ENCODE data around the gene VRK1. TPM values are rescaled to one million over a fixed set of nuclear protein-coding genes. Genes with fewer than 3 reads are reported as not detected.
A peak's percentile ranks its signal among the peaks of the same experiment; 100 is the strongest.

VRK1 gene
- polyA plus RNA-seq, 3 donors = 5.5 to 14.3 (median 13.2) TPM

GRCh38 chr14:96801931-96802330 is 4.7 kb downstream of the VRK1 start:
- Mint-ChIP-seq H3K4me3 (no peak overlapping the region), H3K27me3 (ENCODE audit: low read depth in 3 of 3) (no peaks in the 10 kb centered on the region), H3K27ac (no peak overlapping the region), H3K4me1 (peaks cover 35% of the 10 kb centered on the region), H3K36me3 (peaks cover 0 to 2% of the 10 kb centered on the region in 2 donors), H3K9me3 (no peaks in the 10 kb centered on the region)
- WGBS (ENCODE audit: insufficient coverage) = 100% methylated on average over 3 of the region's 5 CpGs
- Histone ChIP-seq H2AFZ (ENCODE audit: insufficient read depth, low read depth, low read length, poor library complexity, severe bottlenecking) (no peak overlapping the region), H3K4me2 (replicated peaks; ENCODE audit: extremely low read depth, low read length, poor library complexity, severe bottlenecking) (no peak overlapping the region), H3K9me3 (replicated peaks in 1 of 2; ENCODE audit: control insufficient read depth in 1 of 2, insufficient read depth in 1 of 2, low read length in 2 of 2) (no peaks in the 10 kb centered on the region), H3K4me1 (ENCODE audit: control insufficient read depth in 1 of 2, insufficient read depth in 2 of 2, low read length in 2 of 2) (peaks cover 8 to 24% of the 10 kb centered on the region in 2 donors), H3K9ac (ENCODE audit: insufficient read depth, low read length, poor library complexity, severe bottlenecking) (no peak overlapping the region), H3K27me3 (ENCODE audit: control insufficient read depth in 2 of 2, insufficient read depth in 2 of 2, low read length in 2 of 2) (no peaks in the 10 kb centered on the region), H3K27ac (ENCODE audit: low read depth in 1 of 2, low read length in 2 of 2) (no peak overlapping the region), H3K4me3 (replicated peaks in 1 of 3; ENCODE audit: low read depth in 2 of 3, low read length in 3 of 3) (no peak overlapping the region), H3K79me2 (ENCODE audit: insufficient read depth, low read length) (peaks cover 92% of the 10 kb centered on the region), H4K20me1 (ENCODE audit: insufficient read depth, low read length) (no peaks in the 10 kb centered on the region), H3K36me3 (replicated peaks in 1 of 2; ENCODE audit: control insufficient read depth in 1 of 2, insufficient read depth in 2 of 2, low read length in 2 of 2) (no peaks in the 10 kb centered on the region)
- intact Hi-C loops (cut with micrococcal nuclease) = no loop called here
- no peak for DNase-seq
- no peak for TF ChIP-seq CTCF (IDR thresholded peaks at IDR 0.05)

GRCh38 chr14:96802963-96803362 is 5.8 kb downstream of the VRK1 start:
- Histone ChIP-seq H3K4me3 (replicated peaks in 1 of 3; ENCODE audit: low read depth in 2 of 3, low read length in 3 of 3) (no peak overlapping the region), H3K9ac (ENCODE audit: insufficient read depth, low read length, poor library complexity, severe bottlenecking) (no peak overlapping the region), H3K9me3 (replicated peaks in 1 of 2; ENCODE audit: control insufficient read depth in 1 of 2, insufficient read depth in 1 of 2, low read length in 2 of 2) (no peaks in the 10 kb centered on the region), H4K20me1 (ENCODE audit: insufficient read depth, low read length) (no peaks in the 10 kb centered on the region), H2AFZ (ENCODE audit: insufficient read depth, low read depth, low read length, poor library complexity, severe bottlenecking) (no peak overlapping the region), H3K27ac (ENCODE audit: low read depth in 1 of 2, low read length in 2 of 2) (no peak overlapping the region), H3K4me2 (replicated peaks; ENCODE audit: extremely low read depth, low read length, poor library complexity, severe bottlenecking) (no peak overlapping the region), H3K36me3 (replicated peaks in 1 of 2; ENCODE audit: control insufficient read depth in 1 of 2, insufficient read depth in 2 of 2, low read length in 2 of 2) (no peaks in the 10 kb centered on the region), H3K27me3 (ENCODE audit: control insufficient read depth in 2 of 2, insufficient read depth in 2 of 2, low read length in 2 of 2) (no peaks in the 10 kb centered on the region), H3K79me2 (ENCODE audit: insufficient read depth, low read length) (peaks cover 93% of the 10 kb centered on the region), H3K4me1 (ENCODE audit: control insufficient read depth in 1 of 2, insufficient read depth in 2 of 2, low read length in 2 of 2) (peaks cover 7 to 28% of the 10 kb centered on the region in 2 donors)
- intact Hi-C loops (cut with micrococcal nuclease) = no loop called here
- Mint-ChIP-seq H3K36me3 (peaks cover 0 to 2% of the 10 kb centered on the region in 2 donors), H3K27me3 (ENCODE audit: low read depth in 3 of 3) (no peaks in the 10 kb centered on the region), H3K9me3 (no peaks in the 10 kb centered on the region), H3K4me1 (peaks cover 41% of the 10 kb centered on the region), H3K4me3 (no peak overlapping the region), H3K27ac (peak overlapping the region in 1 of 7 donors; percentile 27)
- no peak for DNase-seq
- TF ChIP-seq CTCF (IDR thresholded peaks at IDR 0.05) = no peak
- 98% methylated on average over 5 of the region's 5 CpGs for WGBS (ENCODE audit: insufficient coverage)

Data from CD14-positive monocyte (primary cell).